Esophagus squamous epithelium (tissue), 5 donors: ENCODE results near the gene TCF21. TPM values are rescaled to one million over a fixed set of nuclear protein-coding genes. Genes with fewer than 3 reads are reported as not detected.
A peak's percentile ranks its signal among the peaks of the same experiment; 100 is the strongest.

Source experiments
- DNase-seq: peaks from one replicate; lab custom pipeline; 2025; lab: John Stamatoyannopoulos, UW
- H3K27ac ChIP-seq, 4 donors: fragments of 200-600 bp; sonication (generic); one replicate each; pipeline ENCODE4 v1.5.1; 2016 to 2019; ENCODE audit warnings: mild to moderate bottlenecking in 1 of 4
- H3K27me3 ChIP-seq, 4 donors: fragments of 200-600 bp; sonication (generic); 1 replicate in 3 of 4; 2 replicates in 1 of 4; pipeline versions ENCODE4 v1.5.1 to v1.6.0; 2017 to 2021; ENCODE audit warnings: antibody characterized with exemption in 1 of 4
- H3K36me3 ChIP-seq, 3 donors: fragments of 200-600 bp; sonication (generic); one replicate each; pipeline ENCODE4 v1.5.1; 2016 to 2019
- H3K4me1 ChIP-seq, 3 donors: fragments of 200-600 bp; sonication (generic); one replicate each; pipeline ENCODE4 v1.5.1; 2017 to 2019
- H3K4me3 ChIP-seq, 4 donors: fragments of 200-600 bp; sonication (generic); 1 replicate in 3 of 4; 2 replicates in 1 of 4; pipeline ENCODE4 v1.5.1; 2016 to 2019; ENCODE audit warnings: mild to moderate bottlenecking in 2 of 4, moderate library complexity in 1 of 4
- H3K9me3 ChIP-seq, 3 donors: fragments of 200-600 bp; sonication (generic); one replicate each; pipeline ENCODE4 v1.5.1; 2016 to 2019
- CTCF ChIP-seq, 6 experiments: fragments of 450-650 bp in 4 of 6; fragments of 200-600 bp in 2 of 6; sonication (generic) in 2 of 6; IDR thresholded peaks; one replicate each; pipeline ENCODE4 v1.5.1; 2016 to 2019; ENCODE audit warnings: antibody characterized with exemption in 6 of 6, mild to moderate bottlenecking in 4 of 6, moderate library complexity in 4 of 6
- POLR2A ChIP-seq, 4 donors: fragments of 450-650 bp; IDR thresholded peaks; one replicate each; pipeline ENCODE4 v1.6.1; 2017; ENCODE audit warnings: antibody characterized with exemption in 4 of 4, mild to moderate bottlenecking in 4 of 4, moderate library complexity in 3 of 4
- WGBS, 2 donors: methylation state at CpG; one replicate each; pipeline ENCODE4 v1.1.5; 2018; 5-methylcytosine and 5-hydroxymethylcytosine counted together
- intact Hi-C: fragments of 100-400 bp; cut with DNase I; formaldehyde crosslinking; loops from one replicate; pipeline ENCODE4 v1.15.0; 2022
- total RNA-seq, 4 donors: library from RNA; depleted of rRNA; stranded (reverse); fragments of >200 nt; gene quantifications; one replicate each; pipeline ENCODE4 v1.1.0, GENCODE V29; 2016
- donor health status: DM: yes; HTN: yes; CAD: no.

TCF21 gene
- total RNA-seq, 4 donors from 2014 or later: 0.61 to 21.0 (median 4.1) TPM

- Histone ChIP-seq H3K4me3 (peak overlapping the region in 1 of 4 donors; percentile 34), H3K9me3 (no peaks in the 10 kb centered on the region), H3K4me1 (no peaks in the 10 kb centered on the region), H3K36me3 (no peaks in the 10 kb centered on the region), H3K27me3 (no peaks in the 10 kb centered on the region), H3K27ac (no peak overlapping the region)
- no peak for TF ChIP-seq POLR2A (IDR thresholded peaks at IDR 0.05)
- no peak for TF ChIP-seq CTCF (IDR thresholded peaks at IDR 0.05)
- 57 to 75% methylated on average over 5 of the region's 5 CpGs for WGBS, 2 donors
- DNase-seq: no peak
- intact Hi-C loops: no loop called here
These were observed 11.8 kb upstream of the TCF21 start for GRCh38 chr6:133877116-133877515.

GRCh38 chr6:133880006-133880405 is 8.9 kb upstream of the TCF21 start:
- H3K36me3 ChIP-seq: no peaks in the 10 kb centered on the region
- no peaks in the 10 kb centered on the region for H3K4me1 ChIP-seq
- intact Hi-C loops: no loop called here
- no peaks in the 10 kb centered on the region for H3K9me3 ChIP-seq
- H3K27me3 ChIP-seq: peaks cover 0 to 16% (median 0%) of the 10 kb centered on the region in 4 donors
- TF ChIP-seq CTCF (IDR thresholded peaks at IDR 0.05) (no peak), POLR2A (IDR thresholded peaks at IDR 0.05) (no peak)
- H3K4me3 ChIP-seq: no peak overlapping the region
- no peak for DNase-seq
- no peak overlapping the region for H3K27ac ChIP-seq

- intact Hi-C loops: no loop called here
- no peak for DNase-seq
- no peaks in the 10 kb centered on the region for H3K36me3 ChIP-seq
- peaks cover 0 to 25% (median 0%) of the 10 kb centered on the region in 4 donors for H3K27me3 ChIP-seq
- TF ChIP-seq POLR2A (IDR thresholded peaks at IDR 0.05) (no peak), CTCF (IDR thresholded peaks at IDR 0.05) (no peak)
- no peak overlapping the region for H3K4me3 ChIP-seq
- no peak overlapping the region for H3K27ac ChIP-seq
- 63 to 77% methylated on average over 2 of the region's 2 CpGs for WGBS, 2 donors
- H3K9me3 ChIP-seq: no peaks in the 10 kb centered on the region
- no peaks in the 10 kb centered on the region for H3K4me1 ChIP-seq
These were observed 8.0 kb upstream of the TCF21 start for GRCh38 chr6:133880896-133881295.

- Histone ChIP-seq H3K4me3 (no peak overlapping the region), H3K9me3 (no peaks in the 10 kb centered on the region), H3K27ac (peak overlapping the region in 3 of 4 donors; percentile 45 to 94 (median 91)), H3K4me1 (peaks cover under 1 to 31% (median 2%) of the 10 kb centered on the region in 3 donors), H3K36me3 (no peaks in the 10 kb centered on the region), H3K27me3 (peaks cover 0 to 71% (median 4%) of the 10 kb centered on the region in 4 donors)
- no peak for DNase-seq
- 30 to 46% methylated on average over 2 of the region's 2 CpGs for WGBS, 2 donors
- TF ChIP-seq CTCF (IDR thresholded peaks at IDR 0.05) (no peak), POLR2A (IDR thresholded peaks at IDR 0.05) (no peak)
- intact Hi-C loops: no loop called here
These were observed 2.7 kb upstream of the TCF21 start for GRCh38 chr6:133886104-133886775.

GRCh38 chr6:133887156-133887879 is 1.6 kb upstream of the TCF21 start:
- Histone ChIP-seq H3K27me3 (peaks cover 0 to 82% (median 4%) of the 10 kb centered on the region in 4 donors), H3K36me3 (no peaks in the 10 kb centered on the region), H3K4me3 (no peak overlapping the region), H3K27ac (peak overlapping the region in 3 of 4 donors; percentile 91 to 94 (median 91)), H3K4me1 (peaks cover 4 to 38% (median 5%) of the 10 kb centered on the region in 3 donors), H3K9me3 (no peaks in the 10 kb centered on the region)
- no peak for TF ChIP-seq CTCF (IDR thresholded peaks at IDR 0.05)
- TF ChIP-seq POLR2A (IDR thresholded peaks at IDR 0.05): no peak
- WGBS, 2 donors: 28 to 41% methylated on average over 4 of the region's 4 CpGs
- intact Hi-C loops: no loop called here
- no peak for DNase-seq
